ENCODE results near the gene GPBP1.

GPBP1 gene

GRCh38 chr5:57311921-57312735, 138.3 kb downstream of the GPBP1 start:
- no peaks in the 10 kb centered on the region for H4K20me1 ChIP-seq (ENCODE audit: insufficient read depth, low read length)
- H3K4me2 ChIP-seq (ENCODE audit: low read length), result no peak overlapping the region
- TF ChIP-seq EZH2 (IDR thresholded peaks at IDR 0.05; ENCODE audit: borderline replicate concordance, low read length) (no peak), CTCF (IDR thresholded peaks at IDR 0.05; ENCODE audit: low read length) (no peak)
- H3K4me1 ChIP-seq (ENCODE audit: insufficient read depth, low read length, severe bottlenecking), result no peaks in the 10 kb centered on the region
- no peaks in the 10 kb centered on the region for H3K36me3 ChIP-seq (ENCODE audit: insufficient read depth, low read length)
- H3K27ac ChIP-seq (ENCODE audit: low read depth, low read length, poor library complexity, severe bottlenecking), result no peak overlapping the region
- H3K4me3 ChIP-seq (ENCODE audit: low read depth, low read length, poor library complexity, severe bottlenecking), result no peak overlapping the region
- no peak overlapping the region for H2AFZ ChIP-seq (ENCODE audit: low read length)
- H3K27me3 ChIP-seq (ENCODE audit: insufficient read depth, low read length), result no peaks in the 10 kb centered on the region
- H3K9ac ChIP-seq (ENCODE audit: low read length), result no peak overlapping the region
- H3K9me3 ChIP-seq (ENCODE audit: low read length), result no peaks in the 10 kb centered on the region
- no peaks in the 10 kb centered on the region for H3K9me2 ChIP-seq (ENCODE audit: low read depth, low read length)
- no peaks in the 10 kb centered on the region for H3F3A ChIP-seq (ENCODE audit: insufficient read depth, low read length)
- no peaks in the 10 kb centered on the region for H3K79me2 ChIP-seq (ENCODE audit: insufficient read depth, low read length)

GRCh38 chr5:57313716-57314115, 139.9 kb downstream of the GPBP1 start:
- no peak overlapping the region for H3K9ac ChIP-seq (ENCODE audit: low read length)
- no peaks in the 10 kb centered on the region for H3K9me3 ChIP-seq (ENCODE audit: low read length)
- TF ChIP-seq EZH2 (IDR thresholded peaks at IDR 0.05; ENCODE audit: borderline replicate concordance, low read length) (no peak), CTCF (IDR thresholded peaks at IDR 0.05; ENCODE audit: low read length) (no peak)
- H3K36me3 ChIP-seq (ENCODE audit: insufficient read depth, low read length), result no peaks in the 10 kb centered on the region
- H3K4me3 ChIP-seq (ENCODE audit: low read depth, low read length, poor library complexity, severe bottlenecking), result no peak overlapping the region
- no peak overlapping the region for H2AFZ ChIP-seq (ENCODE audit: low read length)
- H3K27me3 ChIP-seq (ENCODE audit: insufficient read depth, low read length), result no peaks in the 10 kb centered on the region; the same call in 1 of the 2 replicates
- no peaks in the 10 kb centered on the region for H4K20me1 ChIP-seq (ENCODE audit: insufficient read depth, low read length)
- H3K4me2 ChIP-seq (ENCODE audit: low read length), result no peak overlapping the region
- no peaks in the 10 kb centered on the region for H3K79me2 ChIP-seq (ENCODE audit: insufficient read depth, low read length)
- no peaks in the 10 kb centered on the region for H3F3A ChIP-seq (ENCODE audit: insufficient read depth, low read length)
- H3K4me1 ChIP-seq (ENCODE audit: insufficient read depth, low read length, severe bottlenecking), result no peaks in the 10 kb centered on the region
- no peaks in the 10 kb centered on the region for H3K9me2 ChIP-seq (ENCODE audit: low read depth, low read length)
- no peak overlapping the region for H3K27ac ChIP-seq (ENCODE audit: low read depth, low read length, poor library complexity, severe bottlenecking)

Data from OCI-LY1 (cell line).